HEK293 (cell line): ENCODE results near the gene APCDD1L.

ENCODE experiments used
- CTCF ChIA-PET: fragments of 350-600 bp; formaldehyde crosslinking; extraction: SDS; loops from one replicate; lab custom pipeline; 2021; ENCODE audit warnings: antibody characterized with exemption; lab: Yijun Ruan, JAX
- POLR2A ChIA-PET: fragments of 300-600 bp; formaldehyde crosslinking; extraction: SDS; loops from one replicate; lab custom pipeline; 2020; ENCODE audit warnings: antibody characterized with exemption, inconsistent platforms; lab: Yijun Ruan, JAX
- H3K27ac ChIP-seq: fragments of 200-500 bp; sonication (Bioruptor generic); 2 replicates; pipeline ENCODE4 v1.5.1; 2014; ENCODE audit warnings: low read depth, low read length, control low read depth, inconsistent platforms; ENCODE audit errors: extremely low read depth
- H3K36me3 ChIP-seq, 2 experiments: fragments of 200-500 bp in 1 of 2; sonication (Bioruptor generic) in 1 of 2; 1 replicate in 1 of 2; 2 replicates in 1 of 2; pipeline ENCODE4 v1.5.1; 2014 to 2017; ENCODE audit warnings: inconsistent platforms in 2 of 2, low read length in 2 of 2; ENCODE audit not compliant: control insufficient read depth in 2 of 2, insufficient read depth in 1 of 2
- H3K4me1 ChIP-seq: fragments of 200-500 bp; sonication (Bioruptor generic); 2 replicates; pipeline ENCODE4 v1.5.1; 2014; ENCODE audit warnings: mild to moderate bottlenecking, low read length, inconsistent platforms; ENCODE audit not compliant: control insufficient read depth, insufficient read depth
- H3K4me3 ChIP-seq: 2 replicates; pipeline ENCODE4 v1.5.1; 2011; ENCODE audit warnings: low read depth, mild to moderate bottlenecking, control low read depth, low read length, moderate library complexity
- H3K9me3 ChIP-seq: fragments of 200-500 bp; sonication (Bioruptor generic); 2 replicates; pipeline ENCODE4 v1.5.1; 2014; ENCODE audit warnings: low read depth, low read length, inconsistent platforms; ENCODE audit not compliant: control insufficient read depth, insufficient read depth
- BCL11B ChIP-seq: fragments of 450-650 bp; formaldehyde crosslinking; IDR thresholded peaks from 2 replicates; pipeline ENCODE4 v1.5.1; 2016; ENCODE audit warnings: low read depth, missing biosample characterization, missing genetic modification characterization
- KLF10 ChIP-seq: fragments of 450-650 bp; IDR thresholded peaks from 2 replicates; pipeline ENCODE4 v1.5.1; 2018; ENCODE audit warnings: missing biosample characterization, mild to moderate bottlenecking, missing genetic modification characterization
- OSR2 ChIP-seq: fragments of 450-650 bp; formaldehyde crosslinking; IDR thresholded peaks from 2 replicates; pipeline ENCODE4 v1.5.1; 2016; ENCODE audit warnings: missing biosample characterization, missing genetic modification characterization
- PRDM1 ChIP-seq: fragments of 450-650 bp; formaldehyde crosslinking; IDR thresholded peaks from 2 replicates; pipeline ENCODE4; 2016; ENCODE audit warnings: missing biosample characterization, missing genetic modification characterization
- ZBTB1 ChIP-seq: fragments of 450-650 bp; formaldehyde crosslinking; IDR thresholded peaks from 2 replicates; pipeline ENCODE4 v1.5.1; 2016; ENCODE audit warnings: missing biosample characterization, missing genetic modification characterization
- ZBTB20 ChIP-seq: fragments of 450-650 bp; formaldehyde crosslinking; IDR thresholded peaks from 2 replicates; pipeline ENCODE4 v1.5.1; 2016; ENCODE audit warnings: missing biosample characterization, missing genetic modification characterization
- ZFHX2 ChIP-seq: fragments of 450-650 bp; formaldehyde crosslinking; conservative IDR thresholded peaks from 2 replicates; pipeline ENCODE4 v1.5.1; 2016; ENCODE audit warnings: missing biosample characterization, missing genetic modification characterization
- ZFP37 ChIP-seq: fragments of 450-650 bp; formaldehyde crosslinking; IDR thresholded peaks from 2 replicates; pipeline ENCODE4 v1.5.1; 2016; ENCODE audit warnings: missing biosample characterization, missing genetic modification characterization
- ZFP69B ChIP-seq: fragments of 450-650 bp; formaldehyde crosslinking; IDR thresholded peaks from 2 replicates; pipeline ENCODE4 v1.5.1; 2016; ENCODE audit warnings: missing biosample characterization, missing genetic modification characterization
- ZNF221 ChIP-seq: fragments of 450-650 bp; formaldehyde crosslinking; IDR thresholded peaks from 2 replicates; pipeline ENCODE4 v1.5.1; 2017; ENCODE audit warnings: missing biosample characterization, missing genetic modification characterization, borderline replicate concordance
- ZNF223 ChIP-seq: fragments of 450-650 bp; formaldehyde crosslinking; IDR thresholded peaks from 2 replicates; pipeline ENCODE4 v1.5.1; 2016; ENCODE audit warnings: missing biosample characterization, missing genetic modification characterization
- ZNF23 ChIP-seq: fragments of 450-650 bp; formaldehyde crosslinking; IDR thresholded peaks from 2 replicates; pipeline ENCODE4 v1.5.1; 2016; ENCODE audit warnings: missing biosample characterization, missing genetic modification characterization, borderline replicate concordance
- ZNF266 ChIP-seq: fragments of 450-650 bp; formaldehyde crosslinking; IDR thresholded peaks from 2 replicates; pipeline ENCODE4 v1.5.1; 2016; ENCODE audit warnings: missing biosample characterization, missing genetic modification characterization, low read depth
- ZNF274 ChIP-seq, 2 experiments: fragments of 200-500 bp in 1 of 2; fragments of 450-650 bp in 1 of 2; sonication (Bioruptor generic) in 1 of 2; formaldehyde crosslinking in 1 of 2; IDR thresholded peaks; 2 replicates each; pipeline versions ENCODE4 v1.5.1 to v1.6.1; 2014 to 2016; ENCODE audit warnings: borderline replicate concordance in 1 of 2, inconsistent platforms in 1 of 2, low read length in 1 of 2, missing biosample characterization in 1 of 2, missing genetic modification characterization in 1 of 2
- ZNF350 ChIP-seq: fragments of 450-650 bp; formaldehyde crosslinking; IDR thresholded peaks from 2 replicates; pipeline ENCODE4 v1.5.0; 2017; ENCODE audit warnings: missing biosample characterization, mild to moderate bottlenecking, missing genetic modification characterization
- ZNF623 ChIP-seq: fragments of 450-650 bp; formaldehyde crosslinking; IDR thresholded peaks from 2 replicates; pipeline ENCODE4 v1.5.1; 2016; ENCODE audit warnings: missing biosample characterization, missing genetic modification characterization
- ZNF76 ChIP-seq: fragments of 450-650 bp; formaldehyde crosslinking; IDR thresholded peaks from 2 replicates; pipeline ENCODE4; 2016; ENCODE audit warnings: low read depth, missing biosample characterization, missing genetic modification characterization, borderline replicate concordance
- ZSCAN23 ChIP-seq: fragments of 450-650 bp; formaldehyde crosslinking; IDR thresholded peaks from 2 replicates; pipeline ENCODE4 v1.5.1; 2016; ENCODE audit warnings: missing biosample characterization, missing genetic modification characterization
- TF ChIP-seq, protein P1 (sequence below): fragments of 450-650 bp; formaldehyde crosslinking; IDR thresholded peaks from 2 replicates; pipeline ENCODE4 v1.5.1; 2016; ENCODE audit warnings: missing biosample characterization, missing genetic modification characterization
- TF ChIP-seq, protein P2 (sequence below): fragments of 450-650 bp; formaldehyde crosslinking; IDR thresholded peaks from 2 replicates; pipeline ENCODE4 v1.5.1; 2017; ENCODE audit warnings: missing biosample characterization, missing genetic modification characterization
- TF ChIP-seq, protein P3 (sequence below): fragments of 450-650 bp; formaldehyde crosslinking; IDR thresholded peaks from 2 replicates; pipeline ENCODE4 v1.5.1; 2016; ENCODE audit warnings: missing biosample characterization, missing genetic modification characterization
- TF ChIP-seq, protein P4 (sequence below): fragments of 450-650 bp; formaldehyde crosslinking; IDR thresholded peaks from 2 replicates; pipeline ENCODE4 v1.5.1; 2016; ENCODE audit warnings: missing biosample characterization, missing genetic modification characterization, low read depth
- TF ChIP-seq, protein P5 (sequence below): fragments of 450-650 bp; formaldehyde crosslinking; IDR thresholded peaks from 2 replicates; pipeline ENCODE4 v1.5.1; 2016; ENCODE audit warnings: missing biosample characterization, missing genetic modification characterization

The APCDD1L gene

DNA sequence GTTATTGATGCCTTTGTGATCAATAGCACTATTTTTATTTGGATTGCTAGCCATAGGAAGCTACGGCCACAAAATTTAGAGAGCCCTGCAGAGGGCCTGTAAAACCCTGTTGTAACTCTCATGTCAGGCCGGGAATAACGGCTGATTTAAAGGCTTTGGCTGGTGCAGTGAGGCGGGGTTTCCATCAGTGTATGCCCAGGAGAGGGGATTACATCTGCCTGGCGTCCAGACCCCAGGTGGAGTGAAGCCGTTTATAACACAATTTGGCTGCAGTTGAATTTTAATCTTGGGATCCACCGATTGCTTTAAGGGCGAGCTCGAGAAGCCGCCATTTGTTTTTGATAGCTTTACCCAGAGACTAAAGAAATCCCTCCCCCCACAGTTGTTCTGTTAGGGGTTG, 29.1 kb upstream of the APCDD1L start (continued):
- TF ChIP-seq, protein P1, sequence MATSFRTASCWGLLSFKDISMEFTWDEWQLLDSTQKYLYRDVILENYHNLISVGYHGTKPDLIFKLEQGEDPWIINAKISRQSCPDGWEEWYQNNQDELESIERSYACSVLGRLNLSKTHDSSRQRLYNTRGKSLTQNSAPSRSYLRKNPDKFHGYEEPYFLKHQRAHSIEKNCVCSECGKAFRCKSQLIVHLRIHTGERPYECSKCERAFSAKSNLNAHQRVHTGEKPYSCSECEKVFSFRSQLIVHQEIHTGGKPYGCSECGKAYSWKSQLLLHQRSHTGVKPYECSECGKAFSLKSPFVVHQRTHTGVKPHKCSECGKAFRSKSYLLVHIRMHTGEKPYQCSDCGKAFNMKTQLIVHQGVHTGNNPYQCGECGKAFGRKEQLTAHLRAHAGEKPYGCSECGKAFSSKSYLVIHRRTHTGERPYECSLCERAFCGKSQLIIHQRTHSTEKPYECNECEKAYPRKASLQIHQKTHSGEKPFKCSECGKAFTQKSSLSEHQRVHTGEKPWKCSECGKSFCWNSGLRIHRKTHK (tag by site-specific recombination): no peak
- TF ChIP-seq ZSCAN23 (tag by site-specific recombination) (no peak), ZNF623 (tag by site-specific recombination) (no peak), ZNF23 (tag by site-specific recombination) (no peak), ZFHX2 (no peak), ZNF223 (tag by site-specific recombination) (no peak)
- TF ChIP-seq, protein P2, sequence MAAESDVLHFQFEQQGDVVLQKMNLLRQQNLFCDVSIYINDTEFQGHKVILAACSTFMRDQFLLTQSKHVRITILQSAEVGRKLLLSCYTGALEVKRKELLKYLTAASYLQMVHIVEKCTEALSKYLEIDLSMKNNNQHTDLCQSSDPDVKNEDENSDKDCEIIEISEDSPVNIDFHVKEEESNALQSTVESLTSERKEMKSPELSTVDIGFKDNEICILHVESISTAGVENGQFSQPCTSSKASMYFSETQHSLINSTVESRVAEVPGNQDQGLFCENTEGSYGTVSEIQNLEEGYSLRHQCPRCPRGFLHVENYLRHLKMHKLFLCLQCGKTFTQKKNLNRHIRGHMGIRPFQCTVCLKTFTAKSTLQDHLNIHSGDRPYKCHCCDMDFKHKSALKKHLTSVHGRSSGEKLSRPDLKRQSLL (tag by site-specific recombination): no peak
- TF ChIP-seq, protein P3, sequence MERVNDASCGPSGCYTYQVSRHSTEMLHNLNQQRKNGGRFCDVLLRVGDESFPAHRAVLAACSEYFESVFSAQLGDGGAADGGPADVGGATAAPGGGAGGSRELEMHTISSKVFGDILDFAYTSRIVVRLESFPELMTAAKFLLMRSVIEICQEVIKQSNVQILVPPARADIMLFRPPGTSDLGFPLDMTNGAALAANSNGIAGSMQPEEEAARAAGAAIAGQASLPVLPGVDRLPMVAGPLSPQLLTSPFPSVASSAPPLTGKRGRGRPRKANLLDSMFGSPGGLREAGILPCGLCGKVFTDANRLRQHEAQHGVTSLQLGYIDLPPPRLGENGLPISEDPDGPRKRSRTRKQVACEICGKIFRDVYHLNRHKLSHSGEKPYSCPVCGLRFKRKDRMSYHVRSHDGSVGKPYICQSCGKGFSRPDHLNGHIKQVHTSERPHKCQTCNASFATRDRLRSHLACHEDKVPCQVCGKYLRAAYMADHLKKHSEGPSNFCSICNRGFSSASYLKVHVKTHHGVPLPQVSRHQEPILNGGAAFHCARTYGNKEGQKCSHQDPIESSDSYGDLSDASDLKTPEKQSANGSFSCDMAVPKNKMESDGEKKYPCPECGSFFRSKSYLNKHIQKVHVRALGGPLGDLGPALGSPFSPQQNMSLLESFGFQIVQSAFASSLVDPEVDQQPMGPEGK (tag by site-specific recombination): no peak

DNA sequence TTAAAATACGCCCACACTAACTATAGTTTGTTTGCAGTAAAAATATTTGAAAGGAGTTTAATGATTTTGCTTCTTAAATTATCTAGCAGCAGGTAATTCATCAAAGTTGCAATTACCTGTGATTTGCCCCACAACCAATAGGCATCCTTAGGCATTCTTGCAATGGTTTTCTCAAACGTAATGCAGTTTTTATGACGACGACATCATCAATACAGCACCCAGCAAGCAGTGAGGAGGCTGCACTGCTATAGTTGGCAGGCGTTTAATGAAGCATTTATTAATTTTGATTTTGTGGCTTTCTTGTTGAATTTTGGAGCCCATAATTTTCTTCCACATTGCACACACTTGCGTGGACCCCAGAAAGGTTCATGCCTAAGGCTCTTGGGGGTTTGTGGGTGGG, 28.1 kb upstream of the APCDD1L start:
- Histone ChIP-seq H3K27ac (no peak overlapping the region), H3K4me3 (no peak overlapping the region), H3K4me1 (peaks cover 3% of the 10 kb centered on the region; the same call in 1 of the 2 replicates), H3K36me3 (no peaks in the 10 kb centered on the region), H3K9me3 (no peaks in the 10 kb centered on the region)
- ChIA-PET POLR2A (no interaction called here), CTCF (interaction anchor here (0.6 to 0.7 kb wide), 2 partner anchors 76 to 1104 kb away, joined by 3 read pairs; no protein-coding TSS in a partner anchor)
- TF ChIP-seq, protein P4, sequence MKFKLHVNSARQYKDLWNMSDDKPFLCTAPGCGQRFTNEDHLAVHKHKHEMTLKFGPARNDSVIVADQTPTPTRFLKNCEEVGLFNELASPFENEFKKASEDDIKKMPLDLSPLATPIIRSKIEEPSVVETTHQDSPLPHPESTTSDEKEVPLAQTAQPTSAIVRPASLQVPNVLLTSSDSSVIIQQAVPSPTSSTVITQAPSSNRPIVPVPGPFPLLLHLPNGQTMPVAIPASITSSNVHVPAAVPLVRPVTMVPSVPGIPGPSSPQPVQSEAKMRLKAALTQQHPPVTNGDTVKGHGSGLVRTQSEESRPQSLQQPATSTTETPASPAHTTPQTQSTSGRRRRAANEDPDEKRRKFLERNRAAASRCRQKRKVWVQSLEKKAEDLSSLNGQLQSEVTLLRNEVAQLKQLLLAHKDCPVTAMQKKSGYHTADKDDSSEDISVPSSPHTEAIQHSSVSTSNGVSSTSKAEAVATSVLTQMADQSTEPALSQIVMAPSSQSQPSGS (tag by site-specific recombination): peak; percentile 61; the same call in 1 of the 2 replicates
- TF ChIP-seq ZFP37 (tag by site-specific recombination): no peak

DNA sequence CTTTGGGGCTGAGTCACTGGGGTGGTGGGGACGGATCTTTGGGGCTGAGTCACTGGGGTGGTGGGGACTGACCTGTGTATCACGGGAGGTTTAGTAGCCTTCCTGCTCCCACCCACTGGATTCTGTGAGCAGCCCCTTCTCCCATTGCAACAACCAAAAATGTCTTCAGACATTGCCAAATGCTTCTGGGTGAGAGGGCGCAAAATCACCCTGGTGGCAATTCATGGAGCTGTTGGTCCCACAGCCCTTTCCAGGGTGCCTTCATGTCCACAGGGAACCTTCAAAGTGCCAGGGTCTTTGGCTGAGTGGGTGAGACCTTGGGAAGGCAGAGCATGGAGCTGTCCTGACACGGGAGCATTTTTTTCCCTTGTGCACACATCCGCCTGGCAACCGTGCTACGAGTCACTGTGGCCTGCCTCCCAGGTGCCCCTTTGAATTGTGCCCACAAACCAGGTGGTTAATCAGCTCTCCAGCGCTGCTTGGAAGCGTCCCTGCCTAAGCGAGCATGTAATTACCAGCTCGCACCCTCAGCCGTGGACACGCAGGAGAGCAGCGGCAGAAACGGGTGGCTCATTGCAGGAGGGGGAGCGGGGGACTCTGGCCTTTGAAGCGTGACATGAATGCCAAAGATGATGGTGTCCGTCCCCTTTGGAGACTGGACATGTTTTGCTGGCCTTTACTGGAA, 27.4 kb upstream of the APCDD1L start:
- H3K27ac ChIP-seq: no peak overlapping the region
- H3K9me3 ChIP-seq: no peaks in the 10 kb centered on the region
- ChIA-PET CTCF (interaction anchor here (0.6 kb wide), 1 partner anchor 1104 kb away, joined by 3 read pairs; no protein-coding TSS in a partner anchor), POLR2A (no interaction called here)
- peaks cover 1% of the 10 kb centered on the region; the same call in 1 of the 2 replicates for H3K4me1 ChIP-seq
- H3K36me3 ChIP-seq: no peaks in the 10 kb centered on the region
- TF ChIP-seq BCL11B (tag by site-specific recombination) (no peak), ZNF266 (no peak), ZNF350 (tag by site-specific recombination) (no peak), ZNF274 (IDR thresholded peaks at IDR 0.05; ENCODE audit: low read length) (no peak), ZNF274 (tag by site-specific recombination; IDR thresholded peaks at IDR 0.05; ENCODE audit: borderline replicate concordance) (no peak), ZNF76 (tag by site-specific recombination) (no peak), ZBTB20 (tag by site-specific recombination) (no peak), ZNF221 (tag by site-specific recombination) (no peak), ZFP69B (no peak), ZBTB1 (tag by site-specific recombination) (no peak), OSR2 (tag by site-specific recombination) (no peak), KLF10 (no peak), PRDM1 (tag by site-specific recombination) (no peak)
- TF ChIP-seq, protein P5, sequence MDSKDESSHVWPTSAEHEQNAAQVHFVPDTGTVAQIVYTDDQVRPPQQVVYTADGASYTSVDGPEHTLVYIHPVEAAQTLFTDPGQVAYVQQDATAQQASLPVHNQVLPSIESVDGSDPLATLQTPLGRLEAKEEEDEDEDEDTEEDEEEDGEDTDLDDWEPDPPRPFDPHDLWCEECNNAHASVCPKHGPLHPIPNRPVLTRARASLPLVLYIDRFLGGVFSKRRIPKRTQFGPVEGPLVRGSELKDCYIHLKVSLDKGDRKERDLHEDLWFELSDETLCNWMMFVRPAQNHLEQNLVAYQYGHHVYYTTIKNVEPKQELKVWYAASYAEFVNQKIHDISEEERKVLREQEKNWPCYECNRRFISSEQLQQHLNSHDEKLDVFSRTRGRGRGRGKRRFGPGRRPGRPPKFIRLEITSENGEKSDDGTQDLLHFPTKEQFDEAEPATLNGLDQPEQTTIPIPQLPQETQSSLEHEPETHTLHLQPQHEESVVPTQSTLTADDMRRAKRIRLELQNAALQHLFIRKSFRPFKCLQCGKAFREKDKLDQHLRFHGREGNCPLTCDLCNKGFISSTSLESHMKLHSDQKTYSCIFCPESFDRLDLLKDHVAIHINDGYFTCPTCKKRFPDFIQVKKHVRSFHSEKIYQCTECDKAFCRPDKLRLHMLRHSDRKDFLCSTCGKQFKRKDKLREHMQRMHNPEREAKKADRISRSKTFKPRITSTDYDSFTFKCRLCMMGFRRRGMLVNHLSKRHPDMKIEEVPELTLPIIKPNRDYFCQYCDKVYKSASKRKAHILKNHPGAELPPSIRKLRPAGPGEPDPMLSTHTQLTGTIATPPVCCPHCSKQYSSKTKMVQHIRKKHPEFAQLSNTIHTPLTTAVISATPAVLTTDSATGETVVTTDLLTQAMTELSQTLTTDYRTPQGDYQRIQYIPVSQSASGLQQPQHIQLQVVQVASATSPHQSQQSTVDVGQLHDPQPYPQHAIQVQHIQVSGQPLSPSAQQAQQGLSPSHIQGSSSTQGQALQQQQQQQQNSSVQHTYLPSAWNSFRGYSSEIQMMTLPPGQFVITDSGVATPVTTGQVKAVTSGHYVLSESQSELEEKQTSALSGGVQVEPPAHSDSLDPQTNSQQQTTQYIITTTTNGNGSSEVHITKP (tag by site-specific recombination): no peak
- H3K4me3 ChIP-seq: no peak overlapping the region
